Thoracic aorta (tissue), 2 donors: Measurements from ENCODE around the gene TNFSF13. TPM values are rescaled to one million over a fixed set of nuclear protein-coding genes. Genes with fewer than 3 reads are reported as not detected.
A peak's percentile ranks its signal among the peaks of the same experiment; 100 is the strongest.

ENCODE experiments used
- ATAC-seq: fragments of 150-250 bp; one replicate; pipeline ENCODE4 v1.8.0; 2017; ENCODE audit warnings: low read depth; ENCODE audit not compliant: insufficient number of reproducible peaks, low FRiP score
- DNase-seq: peaks from one replicate; pipeline ENCODE4 v3.0.0-alpha.2; 2020; ENCODE audit warnings: low spot score
- H3K27ac ChIP-seq, 2 donors: fragments of 200-600 bp; sonication (generic); 1 replicate in 1 of 2; 2 replicates in 1 of 2; pipeline ENCODE4 v1.5.1; 2016; ENCODE audit warnings: mild to moderate bottlenecking in 2 of 2, moderate library complexity in 2 of 2
- H3K27me3 ChIP-seq: fragments of 200-600 bp; sonication (generic); replicated peaks from 2 replicates; pipeline ENCODE4 v1.6.0; 2016; ENCODE audit warnings: mild to moderate bottlenecking; ENCODE audit not compliant: insufficient read depth
- H3K36me3 ChIP-seq: fragments of 200-600 bp; sonication (generic); one replicate; pipeline ENCODE4 v1.5.1; 2016
- H3K4me1 ChIP-seq, 2 donors: fragments of 200-600 bp; sonication (generic); 1 replicate in 1 of 2; 2 replicates in 1 of 2; pipeline versions ENCODE4 v1.5.1 to v1.6.0; 2016; ENCODE audit warnings: low read depth in 2 of 2, mild to moderate bottlenecking in 1 of 2; ENCODE audit not compliant: control insufficient read depth in 1 of 2
- H3K4me3 ChIP-seq: fragments of 200-600 bp; sonication (generic); 2 replicates; pipeline ENCODE4 v1.5.1; 2016; ENCODE audit warnings: mild to moderate bottlenecking
- H3K9me3 ChIP-seq: fragments of 200-600 bp; sonication (generic); 2 replicates; pipeline ENCODE4 v1.5.1; 2016
- total RNA-seq, 2 donors: library from RNA; depleted of rRNA; stranded (reverse); fragments of >200 nt; gene quantifications; one replicate each; pipeline versions ENCODE4 v1.1.0 to v1.2.3, GENCODE V29; 2016
- TF ChIP-seq, protein P1 (sequence below): fragments of 200-600 bp; sonication (generic); IDR thresholded peaks from one replicate; pipeline ENCODE4 v1.5.1; 2019; ENCODE audit warnings: antibody characterized with exemption

TNFSF13 gene
- total RNA-seq, 2 donors from 2014 or later: 40.5 to 49.2 TPM

DNA sequence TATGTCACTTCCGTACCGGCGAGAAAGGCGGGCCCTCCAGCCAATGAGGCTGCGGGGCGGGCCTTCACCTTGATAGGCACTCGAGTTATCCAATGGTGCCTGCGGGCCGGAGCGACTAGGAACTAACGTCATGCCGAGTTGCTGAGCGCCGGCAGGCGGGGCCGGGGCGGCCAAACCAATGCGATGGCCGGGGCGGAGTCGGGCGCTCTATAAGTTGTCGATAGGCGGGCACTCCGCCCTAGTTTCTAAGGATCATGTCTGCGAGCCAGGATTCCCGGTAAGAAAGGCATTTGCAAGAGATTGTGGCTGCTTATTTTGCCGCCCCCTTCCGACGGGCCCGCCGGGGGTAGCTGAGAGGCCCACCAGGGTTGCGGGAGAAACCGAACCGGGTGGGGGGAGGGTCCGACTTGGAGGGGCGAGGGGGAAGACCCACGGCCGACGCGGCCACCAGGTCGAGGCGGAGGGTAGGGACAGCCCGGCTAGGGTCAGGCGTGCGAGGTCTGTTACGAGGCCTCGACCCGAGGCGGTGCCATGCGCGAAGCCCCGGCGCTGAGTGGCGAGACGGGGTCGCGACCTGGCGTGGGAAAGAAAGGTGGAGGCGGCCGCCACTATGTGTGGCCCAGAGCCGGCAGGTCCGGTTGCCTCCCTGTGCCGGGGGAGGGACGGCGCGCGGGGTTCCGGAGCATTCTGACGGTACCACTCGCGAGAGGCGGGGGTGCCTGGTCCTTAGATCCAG is 14.2 kb downstream of the TNFSF13 start:
- H3K36me3 ChIP-seq: peaks cover 54% of the 10 kb centered on the region
- no peaks in the 10 kb centered on the region for H3K27me3 ChIP-seq
- TF ChIP-seq, protein P1, sequence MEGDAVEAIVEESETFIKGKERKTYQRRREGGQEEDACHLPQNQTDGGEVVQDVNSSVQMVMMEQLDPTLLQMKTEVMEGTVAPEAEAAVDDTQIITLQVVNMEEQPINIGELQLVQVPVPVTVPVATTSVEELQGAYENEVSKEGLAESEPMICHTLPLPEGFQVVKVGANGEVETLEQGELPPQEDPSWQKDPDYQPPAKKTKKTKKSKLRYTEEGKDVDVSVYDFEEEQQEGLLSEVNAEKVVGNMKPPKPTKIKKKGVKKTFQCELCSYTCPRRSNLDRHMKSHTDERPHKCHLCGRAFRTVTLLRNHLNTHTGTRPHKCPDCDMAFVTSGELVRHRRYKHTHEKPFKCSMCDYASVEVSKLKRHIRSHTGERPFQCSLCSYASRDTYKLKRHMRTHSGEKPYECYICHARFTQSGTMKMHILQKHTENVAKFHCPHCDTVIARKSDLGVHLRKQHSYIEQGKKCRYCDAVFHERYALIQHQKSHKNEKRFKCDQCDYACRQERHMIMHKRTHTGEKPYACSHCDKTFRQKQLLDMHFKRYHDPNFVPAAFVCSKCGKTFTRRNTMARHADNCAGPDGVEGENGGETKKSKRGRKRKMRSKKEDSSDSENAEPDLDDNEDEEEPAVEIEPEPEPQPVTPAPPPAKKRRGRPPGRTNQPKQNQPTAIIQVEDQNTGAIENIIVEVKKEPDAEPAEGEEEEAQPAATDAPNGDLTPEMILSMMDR: no peak
- no peaks in the 10 kb centered on the region for H3K9me3 ChIP-seq
- H3K27ac ChIP-seq: peak overlapping the region; percentile 99 to 100
- H3K4me3 ChIP-seq: peak overlapping the region; percentile 97
- DNase-seq (peak; percentile 96), ATAC-seq (peak; percentile 91)
- H3K4me1 ChIP-seq: peaks cover 16 to 22% of the 10 kb centered on the region in 2 donors

DNA sequence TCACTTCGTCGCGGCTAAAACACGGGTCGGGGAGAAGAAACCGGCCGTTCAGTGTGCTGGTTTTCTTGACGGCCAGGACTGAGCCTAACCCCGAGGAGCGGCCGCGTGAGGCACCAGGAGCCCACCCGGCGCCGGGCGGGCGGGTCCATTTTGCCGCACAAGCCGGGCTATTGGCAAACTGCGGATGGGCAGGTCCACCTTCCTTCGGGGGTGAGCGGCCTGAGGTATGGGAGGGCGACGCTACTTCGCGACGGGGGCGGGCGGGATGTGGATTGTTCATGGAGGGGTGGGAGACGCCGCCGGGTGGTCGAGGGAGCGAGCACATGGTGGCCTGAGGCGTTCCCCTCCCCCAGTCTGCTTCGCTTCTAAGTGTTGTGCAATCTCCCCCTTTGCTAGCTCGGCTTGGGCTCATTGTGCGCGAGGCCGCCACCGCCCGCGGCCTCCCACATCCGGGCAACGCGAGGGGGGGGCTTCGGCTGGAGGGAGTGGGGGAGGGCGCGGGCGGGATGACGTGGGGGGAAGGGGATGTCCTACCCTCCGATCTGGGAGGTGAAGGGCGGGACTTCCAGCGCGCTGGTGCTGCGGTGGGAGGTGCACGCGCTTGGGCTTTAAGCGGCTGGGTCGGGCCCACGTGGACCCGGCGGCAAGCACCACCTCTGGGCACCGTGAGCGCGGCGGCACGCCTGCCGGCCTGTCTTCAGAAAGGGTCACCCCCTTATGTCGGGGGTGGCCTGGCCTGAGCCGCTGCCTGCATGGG is 15.0 kb downstream of the TNFSF13 start:
- peaks cover 17 to 23% of the 10 kb centered on the region in 2 donors for H3K4me1 ChIP-seq
- H3K4me3 ChIP-seq: peak overlapping the region; percentile 97
- ATAC-seq (peak; percentile 44), DNase-seq (peak; percentile 76)
- H3K36me3 ChIP-seq: peaks cover 62% of the 10 kb centered on the region
- no peaks in the 10 kb centered on the region for H3K27me3 ChIP-seq
- H3K27ac ChIP-seq: peak overlapping the region; percentile 99 to 100
- no peaks in the 10 kb centered on the region for H3K9me3 ChIP-seq
- TF ChIP-seq, protein P1: no peak

DNA sequence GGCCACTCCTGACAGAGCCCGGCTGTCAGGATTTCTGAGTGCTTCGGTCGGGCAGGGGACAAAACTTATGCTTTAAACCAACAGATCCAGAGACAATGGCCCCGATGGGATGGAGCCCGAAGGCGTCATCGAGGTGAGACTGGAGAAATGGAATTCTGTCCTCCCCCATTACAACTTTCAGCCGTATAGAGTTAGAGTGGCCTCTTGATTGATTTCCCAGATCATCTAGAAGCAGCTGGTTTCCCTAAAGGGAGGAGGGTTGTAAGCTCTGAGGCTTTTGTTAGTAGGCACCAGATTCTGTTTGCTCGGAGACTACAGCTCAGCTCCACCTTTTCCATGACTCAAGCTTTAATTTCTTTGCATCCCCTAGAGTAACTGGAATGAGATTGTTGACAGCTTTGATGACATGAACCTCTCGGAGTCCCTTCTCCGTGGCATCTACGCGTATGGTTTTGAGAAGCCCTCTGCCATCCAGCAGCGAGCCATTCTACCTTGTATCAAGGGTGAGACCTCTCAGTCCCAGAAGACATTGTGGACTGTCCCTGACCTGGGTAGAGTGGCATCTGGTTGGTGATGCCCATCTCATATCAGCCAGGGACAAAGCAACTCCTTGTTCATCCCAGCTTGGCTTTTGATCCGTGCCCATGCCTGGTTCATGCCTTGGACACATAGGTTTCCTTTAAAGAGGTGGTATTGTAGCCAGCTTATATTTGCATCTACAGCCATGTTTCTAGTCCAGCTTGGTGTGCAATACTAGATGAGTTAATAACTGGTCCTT is 15.8 kb downstream of the TNFSF13 start:
- Histone ChIP-seq H3K27me3 (no peaks in the 10 kb centered on the region), H3K4me1 (peaks cover 25 to 32% of the 10 kb centered on the region in 2 donors), H3K9me3 (no peaks in the 10 kb centered on the region), H3K4me3 (peak overlapping the region; percentile 97), H3K27ac (peak overlapping the region; percentile 99 to 100), H3K36me3 (peaks cover 64% of the 10 kb centered on the region)
- TF ChIP-seq, protein P1: no peak
- DNase-seq: no peak
- ATAC-seq: no peak

DNA sequence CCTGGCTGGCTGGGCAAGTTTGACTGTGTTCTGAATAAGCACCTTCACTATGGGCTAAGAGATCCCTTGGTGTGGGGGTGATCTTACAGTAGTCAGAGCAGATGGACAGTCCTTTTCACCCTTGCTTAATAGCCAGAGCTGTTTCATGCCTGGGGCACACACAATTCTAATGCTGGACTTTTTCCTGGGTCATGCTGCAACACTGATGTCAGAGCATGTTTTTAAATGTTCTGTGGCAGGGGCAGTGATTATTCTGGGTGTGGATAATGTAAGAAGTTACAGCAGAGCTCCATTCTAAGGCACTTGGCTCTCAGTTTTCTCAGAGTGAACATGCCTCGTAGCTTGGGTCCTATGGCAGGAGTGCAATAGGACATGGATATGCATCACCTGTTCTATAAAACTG is 16.9 kb downstream of the TNFSF13 start:
- Histone ChIP-seq H3K4me1 (peaks cover 33 to 43% of the 10 kb centered on the region in 2 donors), H3K27ac (peak overlapping the region in 1 of 2 donors; percentile 19), H3K27me3 (no peaks in the 10 kb centered on the region), H3K9me3 (no peaks in the 10 kb centered on the region), H3K4me3 (no peak overlapping the region), H3K36me3 (peaks cover 55% of the 10 kb centered on the region)
- ATAC-seq (no peak), DNase-seq (no peak)
- TF ChIP-seq, protein P1: no peak

DNA sequence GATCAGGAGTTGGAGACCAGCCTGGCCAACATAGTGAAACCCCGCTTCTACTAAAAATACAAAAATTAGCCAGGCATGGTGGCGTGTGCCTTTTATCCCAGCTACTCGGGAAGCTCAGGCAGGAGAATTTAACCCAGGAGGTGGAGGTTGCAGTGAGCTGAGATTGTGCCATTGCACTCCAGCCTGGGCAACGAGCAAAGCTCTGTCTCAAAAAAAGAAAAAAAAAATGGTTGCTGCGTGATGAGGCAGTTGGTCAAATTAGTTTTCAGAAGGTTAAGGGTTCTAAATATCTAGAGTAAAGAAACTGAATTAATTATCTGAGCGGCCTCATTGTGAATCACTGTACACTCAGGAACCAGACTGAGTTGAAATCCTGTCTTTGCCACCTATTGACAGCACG is 17.4 kb downstream of the TNFSF13 start:
- no peak overlapping the region for H3K4me3 ChIP-seq
- H3K27ac ChIP-seq: peak overlapping the region in 1 of 2 donors; percentile 19
- peaks cover 35 to 48% of the 10 kb centered on the region in 2 donors for H3K4me1 ChIP-seq
- H3K9me3 ChIP-seq: no peaks in the 10 kb centered on the region
- H3K27me3 ChIP-seq: no peaks in the 10 kb centered on the region
- DNase-seq (no peak), ATAC-seq (no peak)
- TF ChIP-seq, protein P1: no peak
- peaks cover 51% of the 10 kb centered on the region for H3K36me3 ChIP-seq
